AG08396 (cell line): ENCODE measurements around the gene PPM1H.
"Not testable (repeated sequence)": the region's sequence is repeated elsewhere in the genome, so short reads cannot be mapped to it uniquely, and the experiment has no call there.

Experiments
- DNase-seq: peaks from one replicate; pipeline ENCODE4 v3.0.0; 2012; ENCODE audit warnings: low spot score, mixed read lengths

The PPM1H gene

GRCh38 chr12:62909340-62909739 is 25.6 kb downstream of the PPM1H start:
- DNase-seq, result no peak

- no peak for DNase-seq
These were observed 26.3 kb downstream of the PPM1H start for GRCh38 chr12:62908674-62909073.

GRCh38 chr12:62907561-62907960 is 27.4 kb downstream of the PPM1H start:
- no peak for DNase-seq

- no peak for DNase-seq
These were observed 27.9 kb downstream of the PPM1H start for GRCh38 chr12:62907078-62907477.

GRCh38 chr12:62903151-62903550 is 31.8 kb downstream of the PPM1H start:
- DNase-seq, result no peak

GRCh38 chr12:62900686-62901272 is 34.2 kb downstream of the PPM1H start:
- no peak for DNase-seq

- no peak for DNase-seq
These were observed 35.2 kb downstream of the PPM1H start for GRCh38 chr12:62899568-62900390.

GRCh38 chr12:62898526-62898925 is 36.4 kb downstream of the PPM1H start:
- no peak for DNase-seq

GRCh38 chr12:62895351-62895877 is 39.5 kb downstream of the PPM1H start:
- DNase-seq, result no peak

GRCh38 chr12:62893276-62893675 is 41.7 kb downstream of the PPM1H start:
- DNase-seq, result no peak

- DNase-seq, result no peak
These were observed 43.0 kb downstream of the PPM1H start for GRCh38 chr12:62891805-62892549.

- DNase-seq, result no peak
These were observed 46.4 kb downstream of the PPM1H start for GRCh38 chr12:62888454-62889110.

- DNase-seq, result no peak
These were observed 48.2 kb downstream of the PPM1H start for GRCh38 chr12:62886796-62887195.

- no peak for DNase-seq
These were observed 49.7 kb downstream of the PPM1H start for GRCh38 chr12:62885242-62885641.

GRCh38 chr12:62884832-62885231 is 50.1 kb downstream of the PPM1H start:
- not testable (repeated sequence) for DNase-seq

GRCh38 chr12:62882696-62883095 is 52.3 kb downstream of the PPM1H start:
- DNase-seq, result no peak

GRCh38 chr12:62882140-62882539 is 52.8 kb downstream of the PPM1H start:
- no peak for DNase-seq

- DNase-seq, result no peak
These were observed 55.3 kb downstream of the PPM1H start for GRCh38 chr12:62879691-62880090.

- DNase-seq, result not testable (repeated sequence)
These were observed 55.7 kb downstream of the PPM1H start for GRCh38 chr12:62879228-62879627.

- DNase-seq, result no peak
These were observed 56.7 kb downstream of the PPM1H start for GRCh38 chr12:62878211-62878610.

- no peak for DNase-seq
These were observed 57.9 kb downstream of the PPM1H start for GRCh38 chr12:62876938-62877548.
